Measurements from ENCODE around the gene RGMA.

DNA sequence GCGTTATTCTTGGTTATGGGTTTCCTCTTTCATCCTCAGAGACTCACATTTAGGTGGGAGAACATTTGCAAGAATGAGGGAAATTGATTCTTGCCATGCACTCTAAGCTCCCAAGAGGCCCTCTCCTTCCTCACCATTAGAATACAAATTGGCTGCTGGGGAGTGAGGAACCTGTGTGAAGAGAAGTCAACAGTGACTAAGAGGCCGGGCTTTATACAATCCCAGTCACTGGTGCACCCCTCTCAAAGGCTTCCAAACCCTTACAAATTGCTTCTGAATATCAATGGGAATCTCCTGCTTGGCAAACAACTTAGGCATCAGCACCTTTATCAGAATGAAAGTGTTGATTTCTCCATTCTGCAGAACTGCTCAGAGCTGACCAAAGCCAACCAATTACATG is 16.5 kb upstream of the RGMA start:
- no peak for TF ChIP-seq POLR2A (IDR thresholded peaks at IDR 0.05; ENCODE audit: low read depth, low read length)
- no peak for TF ChIP-seq TAF1 (IDR thresholded peaks at IDR 0.05; ENCODE audit: borderline replicate concordance, low read depth, low read length)

Measured in GM12892 (cell line).